Measurements from ENCODE around the gene GAST. TPM values are rescaled to one million over a fixed set of nuclear protein-coding genes. Genes with fewer than 3 reads are reported as not detected.
A peak's percentile ranks its signal among the peaks of the same experiment; 100 is the strongest.
"Not testable (repeated sequence)": the region's sequence is repeated elsewhere in the genome, so short reads cannot be mapped to it uniquely, and the experiment has no call there.

GAST gene
- total RNA-seq, 1 donor from 2014 or later = not detected

GRCh38 chr17:41680426-41681040, 31.6 kb upstream of the GAST start:
- DNase-seq (ENCODE audit: missing footprints) = no peak
- intact Hi-C loops (cut with DNase I) = no loop called here
- no peak for ATAC-seq

- intact Hi-C loops (cut with DNase I) = no loop called here
- DNase-seq (ENCODE audit: missing footprints) (no peak), ATAC-seq (no peak)
Observed at GRCh38 chr17:41681776-41682175, 30.4 kb upstream of the GAST start.

GRCh38 chr17:41682631-41683030, 29.5 kb upstream of the GAST start:
- ATAC-seq (no peak), DNase-seq (ENCODE audit: missing footprints) (no peak)
- intact Hi-C loops (cut with DNase I) = no loop called here

GRCh38 chr17:41683441-41684007, 28.6 kb upstream of the GAST start:
- DNase-seq (ENCODE audit: missing footprints) (no peak), ATAC-seq (no peak)
- intact Hi-C loops (cut with DNase I) = no loop called here

- intact Hi-C loops (cut with DNase I) = no loop called here
- no peak for DNase-seq (ENCODE audit: missing footprints)
- ATAC-seq = no peak
Observed at GRCh38 chr17:41684035-41684434, 28.1 kb upstream of the GAST start.

GRCh38 chr17:41685753-41686152, 26.4 kb upstream of the GAST start:
- intact Hi-C loops (cut with DNase I); ATAC-seq: not testable (repeated sequence)

GRCh38 chr17:41686281-41686680, 25.9 kb upstream of the GAST start:
- intact Hi-C loops (cut with DNase I) = no loop called here
- ATAC-seq (no peak), DNase-seq (ENCODE audit: missing footprints) (no peak)

More at GRCh38 chr17:41685753-41686152, 26.4 kb upstream of the GAST start:
- DNase-seq (ENCODE audit: missing footprints) = not testable (repeated sequence)

- intact Hi-C loops (cut with DNase I) = no loop called here
- DNase-seq (ENCODE audit: missing footprints) (no peak), ATAC-seq (no peak)
Observed at GRCh38 chr17:41687828-41688640, 24.1 kb upstream of the GAST start.

- intact Hi-C loops (cut with DNase I) = no loop called here
- peak; percentile 91 for ATAC-seq
Observed at GRCh38 chr17:41688641-41689496, 23.3 kb upstream of the GAST start, which contains the start of gene EIF1. TSS of gene EIF1 (plus strand) at chr17:41688885. CDS start at chr17:41689039, 154 bp downstream.

GRCh38 chr17:41689497-41690299, 22.4 kb upstream of the GAST start:
- intact Hi-C loops (cut with DNase I) = no loop called here
- no peak for ATAC-seq
- DNase-seq (ENCODE audit: missing footprints) = no peak

More at GRCh38 chr17:41688641-41689496, 23.3 kb upstream of the GAST start, which contains the start of gene EIF1:
- peak; percentile 100 for DNase-seq (ENCODE audit: missing footprints)

GRCh38 chr17:41690497-41690896, 21.6 kb upstream of the GAST start:
- intact Hi-C loops (cut with DNase I) = no loop called here
- DNase-seq (ENCODE audit: missing footprints) (no peak), ATAC-seq (no peak)

GRCh38 chr17:41691031-41691777, 20.9 kb upstream of the GAST start:
- DNase-seq (ENCODE audit: missing footprints) = no peak
- intact Hi-C loops (cut with DNase I) = no loop called here
- ATAC-seq = no peak

- ATAC-seq (no peak), DNase-seq (ENCODE audit: missing footprints) (no peak)
- intact Hi-C loops (cut with DNase I) = no loop called here
Observed at GRCh38 chr17:41692722-41693521, 19.2 kb upstream of the GAST start.

- no peak for DNase-seq (ENCODE audit: missing footprints)
- no peak for ATAC-seq
- intact Hi-C loops (cut with DNase I) = no loop called here
Observed at GRCh38 chr17:41695134-41695661, 16.9 kb upstream of the GAST start.

- ATAC-seq (no peak), DNase-seq (ENCODE audit: missing footprints) (no peak)
- intact Hi-C loops (cut with DNase I) = no loop called here
Observed at GRCh38 chr17:41695954-41696757, 16.0 kb upstream of the GAST start.

Measured in Right ventricle myocardium inferior (tissue), 1 donor.